ENCODE measurements around the gene CFAP298.
"Not testable (repeated sequence)": the region's sequence is repeated elsewhere in the genome, so short reads cannot be mapped to it uniquely, and the experiment has no call there.

The CFAP298 gene, protein sequence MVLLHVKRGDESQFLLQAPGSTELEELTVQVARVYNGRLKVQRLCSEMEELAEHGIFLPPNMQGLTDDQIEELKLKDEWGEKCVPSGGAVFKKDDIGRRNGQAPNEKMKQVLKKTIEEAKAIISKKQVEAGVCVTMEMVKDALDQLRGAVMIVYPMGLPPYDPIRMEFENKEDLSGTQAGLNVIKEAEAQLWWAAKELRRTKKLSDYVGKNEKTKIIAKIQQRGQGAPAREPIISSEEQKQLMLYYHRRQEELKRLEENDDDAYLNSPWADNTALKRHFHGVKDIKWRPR

DNA sequence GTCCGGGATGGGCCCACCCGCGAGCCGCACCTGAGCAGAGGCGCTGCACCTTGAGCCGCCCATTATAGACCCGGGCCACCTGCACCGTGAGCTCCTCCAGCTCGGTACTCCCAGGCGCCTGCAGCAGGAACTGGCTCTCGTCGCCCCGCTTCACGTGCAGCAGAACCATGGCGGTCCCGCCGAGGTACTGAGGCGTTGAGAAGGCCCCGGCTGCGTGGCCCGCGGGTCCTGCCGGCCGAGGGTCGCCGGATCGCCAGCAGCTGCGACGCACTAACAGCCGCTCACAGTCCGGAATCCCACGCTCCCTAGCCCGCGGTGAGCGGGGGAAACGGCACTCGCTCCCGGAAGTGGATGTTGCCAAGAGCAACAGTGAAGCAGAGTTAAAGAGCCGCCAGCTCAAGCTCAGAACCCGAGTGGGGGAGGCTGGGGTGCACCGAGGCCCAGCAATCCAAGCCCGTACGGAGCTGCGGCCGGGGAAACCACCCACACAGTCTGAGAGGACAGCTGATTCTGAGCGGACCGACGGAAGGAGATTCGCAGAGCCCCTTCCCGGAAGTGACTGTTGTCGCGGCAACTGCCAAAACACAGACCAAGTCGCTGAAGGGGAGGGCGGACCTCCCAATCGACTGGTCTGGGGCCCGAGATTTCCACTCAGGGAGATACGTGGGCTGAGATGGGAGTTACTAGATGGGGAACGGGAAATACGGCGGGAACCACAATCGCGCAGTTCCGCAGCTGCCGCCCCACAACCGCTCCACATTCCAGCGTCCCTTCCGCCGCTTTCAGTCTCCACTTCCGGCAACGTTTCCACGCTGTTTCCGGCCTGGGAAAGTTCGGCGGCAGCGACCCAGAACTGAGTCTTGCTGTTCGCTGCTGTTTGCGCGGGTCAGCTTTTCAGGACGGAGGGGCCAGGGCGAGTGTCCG lies at the start of gene CFAP298:
Gene CFAP298 (minus strand): TSS at position 303 of the 924 bp plus-strand sequence. CDS start 134 bp downstream, at position 169.
- DNase-seq (ENCODE audit: low read depth): peak; percentile 75

DNA sequence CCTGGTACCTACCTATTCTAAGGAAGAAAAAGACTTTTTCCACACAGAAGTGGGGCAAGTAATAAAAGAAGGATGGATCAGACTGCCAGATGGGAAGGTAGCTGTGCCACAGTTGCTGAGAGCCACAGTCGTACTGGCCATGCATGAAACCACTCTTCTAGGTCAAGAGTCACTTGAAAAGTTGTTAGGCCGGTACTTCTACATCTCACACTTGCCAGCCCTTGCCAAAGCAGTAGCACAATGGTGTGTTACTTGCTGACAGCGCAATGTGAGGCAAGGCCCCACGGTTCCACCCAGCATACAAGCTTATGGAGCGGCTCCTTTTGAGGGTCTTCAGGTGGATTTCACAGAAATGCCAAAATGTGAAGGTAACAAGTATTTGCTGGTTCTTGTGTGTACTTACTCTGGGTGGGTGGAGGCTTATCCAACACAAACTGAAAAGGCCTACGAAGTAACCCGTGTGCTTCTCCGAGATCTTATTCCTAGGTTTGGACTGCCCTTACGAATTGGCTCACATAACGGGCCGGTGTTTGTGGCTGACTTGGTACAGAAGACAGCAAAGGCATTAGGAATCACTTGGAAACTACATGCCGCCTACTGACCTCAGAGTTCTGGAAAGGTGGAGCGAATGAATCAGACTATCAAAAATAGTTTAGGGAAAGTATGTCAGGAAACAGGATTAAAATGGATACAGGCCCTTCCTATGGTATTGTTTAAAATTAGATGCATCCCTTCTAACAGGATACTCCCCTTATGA lies 49.0 kb upstream of the CFAP298 start:
- DNase-seq (ENCODE audit: low read depth): not testable (repeated sequence)

DNA sequence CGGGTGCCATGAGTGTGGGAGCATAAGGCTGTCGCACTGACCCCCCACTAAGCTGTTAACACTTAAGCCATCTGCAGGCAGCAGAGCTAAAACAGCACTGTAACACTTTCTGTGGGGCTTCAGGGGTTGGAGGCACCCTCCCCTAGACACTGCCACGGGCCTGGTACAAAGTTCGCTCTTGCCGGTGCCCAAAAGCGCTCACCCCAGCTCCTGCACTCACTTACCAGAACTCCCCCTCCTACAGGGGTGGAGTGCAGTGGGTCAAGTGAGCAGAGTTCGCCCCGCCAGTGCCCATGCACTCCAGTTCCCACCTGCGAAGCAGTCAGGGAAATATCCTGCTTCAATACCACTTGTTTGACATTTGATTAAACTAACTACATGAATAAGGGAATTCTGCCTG lies 46.3 kb upstream of the CFAP298 start:
- no peak for DNase-seq (ENCODE audit: low read depth)

DNA sequence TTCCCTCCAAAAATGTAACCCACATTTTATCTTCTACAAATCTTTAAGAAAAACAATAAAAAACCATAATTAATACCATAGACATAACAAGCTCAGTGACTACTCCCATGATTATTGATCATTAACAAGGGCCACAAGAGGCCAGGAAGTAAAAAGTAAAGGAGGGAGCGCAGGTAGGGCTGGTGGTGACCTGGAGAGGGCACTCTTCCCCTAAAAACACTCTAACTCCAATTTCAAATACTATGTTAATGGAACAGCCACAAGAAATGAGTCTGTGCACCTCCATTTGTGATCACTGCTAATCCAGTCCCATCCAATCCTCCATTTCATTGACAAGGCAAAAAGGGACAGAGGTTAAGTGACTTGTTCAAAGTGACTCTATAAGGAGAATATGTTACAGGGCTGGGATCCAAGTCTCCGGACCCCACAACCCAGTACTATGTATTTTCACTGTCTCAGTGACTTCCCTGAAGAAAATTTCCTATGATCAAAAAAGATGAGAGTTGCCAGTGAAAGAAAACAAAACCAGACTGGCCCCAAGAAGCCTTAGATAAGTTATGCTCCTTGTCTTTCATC lies 41.2 kb upstream of the CFAP298 start:
- DNase-seq (ENCODE audit: low read depth): no peak

DNA sequence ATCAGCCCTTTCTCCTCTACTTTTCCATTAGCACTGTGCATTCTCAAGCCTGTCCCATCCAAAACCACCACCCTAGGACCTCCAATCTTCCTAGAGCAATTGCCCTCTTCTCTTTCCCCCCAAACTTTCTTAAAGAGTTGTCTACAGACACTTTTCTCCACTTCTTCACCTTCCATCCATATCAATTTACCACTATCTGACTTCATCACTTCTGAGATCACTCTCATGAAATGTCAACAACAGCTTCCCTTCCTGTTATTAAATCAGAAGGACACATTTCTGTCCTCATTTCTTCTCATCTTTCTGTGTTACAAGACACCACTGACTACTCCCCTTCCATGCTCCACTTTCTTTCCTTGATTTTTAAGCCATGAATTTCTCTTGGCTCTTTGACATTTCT lies 36.0 kb upstream of the CFAP298 start:
- DNase-seq (ENCODE audit: low read depth): no peak

DNA sequence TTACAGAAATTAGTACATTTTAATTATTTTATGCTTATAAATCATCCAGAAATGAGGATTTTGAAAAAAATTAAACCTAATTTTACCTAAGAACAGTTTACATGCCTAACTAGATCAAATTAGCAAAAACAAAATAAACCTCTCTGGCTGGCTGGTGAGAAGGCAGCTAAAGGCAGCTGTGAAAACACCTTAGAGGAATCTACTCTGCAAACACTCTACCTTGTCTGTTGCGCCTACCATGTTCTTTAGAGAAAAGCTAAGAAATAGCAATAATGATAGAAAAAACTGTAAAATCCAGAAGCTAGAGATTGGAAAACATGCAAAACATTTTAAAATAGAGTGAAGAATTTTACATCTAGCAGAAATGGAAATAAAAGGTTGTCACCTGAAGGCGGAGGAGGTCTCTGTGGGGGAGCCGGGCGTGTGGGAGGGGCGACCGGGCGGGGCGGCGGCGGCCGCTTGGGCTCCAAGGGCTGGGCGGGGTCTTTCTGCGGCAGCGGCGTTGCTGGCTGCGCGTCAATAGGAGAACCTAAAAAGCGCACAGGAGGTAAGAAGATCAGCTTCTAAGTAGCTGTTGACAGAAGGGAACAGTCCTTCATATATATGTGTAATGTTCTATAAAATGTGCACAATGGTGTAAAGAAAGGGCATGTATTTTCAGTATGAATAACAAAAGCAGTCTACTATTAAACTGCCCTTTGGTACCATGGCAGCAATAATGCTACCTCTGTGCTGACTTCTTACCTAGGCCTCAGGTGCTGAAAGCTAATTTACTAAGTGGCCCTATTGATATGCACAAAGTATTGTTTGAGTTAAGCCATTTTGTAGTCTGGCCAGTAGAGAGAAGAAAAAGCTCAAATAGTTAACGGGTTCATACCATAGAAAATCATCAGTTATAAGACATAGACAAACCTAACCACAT lies 33.3 kb upstream of the CFAP298 start:
- DNase-seq (ENCODE audit: low read depth): no peak

DNA sequence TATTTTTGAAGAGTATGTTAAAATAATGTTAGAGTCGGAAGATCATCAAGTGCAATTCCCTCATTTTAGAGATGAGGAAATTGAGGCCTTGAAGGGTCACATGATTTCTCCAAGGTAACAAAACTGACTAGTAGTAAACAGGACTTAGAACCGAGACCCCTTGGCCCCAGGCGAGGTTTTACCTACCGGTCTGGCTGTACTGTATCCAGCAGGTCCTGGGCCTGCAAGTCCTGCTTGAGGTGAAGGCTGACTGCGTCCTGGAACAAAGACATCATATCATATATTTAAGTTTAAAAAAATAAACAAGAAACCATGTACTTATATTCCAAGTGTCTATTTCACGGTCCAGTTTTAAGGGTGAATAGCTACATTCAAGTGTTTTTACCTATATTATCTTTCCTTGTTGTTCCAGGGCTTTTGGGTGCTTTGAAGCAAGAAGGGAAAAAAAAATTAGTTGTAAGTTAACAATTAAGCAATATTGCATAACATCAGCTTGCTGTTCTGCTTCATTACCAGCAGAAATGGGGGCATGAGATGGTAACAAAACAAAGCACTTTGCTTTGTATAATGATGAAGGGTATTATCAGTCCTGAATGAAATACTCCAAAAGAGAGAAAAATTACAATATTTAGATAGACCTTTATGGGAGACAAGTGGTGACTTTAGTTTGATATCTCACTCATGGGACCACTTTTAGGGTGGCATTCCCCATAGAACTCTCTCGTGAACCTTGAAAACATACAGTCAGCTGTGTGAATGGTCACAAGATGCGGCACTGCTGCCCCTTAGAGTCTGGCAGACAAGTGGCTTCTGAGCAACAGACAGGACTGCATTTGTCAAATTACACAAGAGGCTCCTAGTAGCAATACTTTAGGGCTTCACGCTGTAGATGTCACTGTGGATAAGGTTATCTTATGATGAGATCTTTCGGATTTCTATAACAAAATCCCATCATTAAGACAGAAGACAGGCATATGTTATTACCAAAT lies 29.8 kb upstream of the CFAP298 start:
- DNase-seq (ENCODE audit: low read depth): no peak

DNA sequence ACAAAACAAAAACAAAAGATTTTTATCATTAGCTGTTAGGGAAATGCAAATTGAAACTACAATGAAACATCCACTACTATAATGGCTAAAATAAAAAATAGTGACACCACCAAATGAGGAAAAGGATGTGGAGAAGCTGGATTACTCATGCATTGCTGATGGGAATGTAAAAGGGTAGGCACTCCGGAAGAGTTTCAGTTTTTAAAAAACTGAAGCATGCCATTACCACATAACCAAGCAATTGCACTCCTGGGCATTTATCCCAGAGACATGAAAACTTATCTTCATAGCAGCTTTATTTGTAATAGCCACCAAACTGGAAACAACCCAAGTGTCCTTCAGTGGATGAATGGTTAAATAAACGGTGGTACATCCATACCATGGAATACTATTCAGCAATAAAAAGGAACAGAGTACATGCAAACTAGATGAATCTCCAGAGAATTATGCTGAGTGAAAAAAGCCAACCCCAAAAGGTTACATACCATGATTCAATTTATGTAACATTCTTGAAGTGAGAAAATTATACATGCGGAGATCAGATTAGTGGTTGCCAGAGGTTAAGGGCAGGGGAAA lies 14.5 kb upstream of the CFAP298 start:
- DNase-seq (ENCODE audit: low read depth): no peak

DNA sequence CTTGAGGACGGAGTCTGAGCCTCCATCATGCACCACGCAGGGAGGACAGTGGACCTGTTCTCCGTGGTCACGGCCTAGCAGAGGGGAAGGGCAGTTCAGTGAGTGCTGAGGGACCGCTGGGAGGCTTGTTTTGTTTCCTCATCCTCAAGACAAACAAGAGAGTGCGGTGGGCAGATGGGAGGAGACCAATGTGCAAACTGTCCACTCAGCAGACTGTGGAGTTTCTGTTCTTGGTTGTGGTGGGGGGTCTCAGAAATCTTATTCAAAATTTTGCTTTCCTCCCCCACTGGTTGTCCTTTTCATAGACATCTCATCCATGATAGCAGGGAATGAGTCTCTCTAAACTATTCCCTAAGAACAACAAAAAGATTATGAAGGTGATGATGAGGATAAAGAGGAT lies 6.0 kb upstream of the CFAP298 start:
- DNase-seq (ENCODE audit: low read depth): not testable (repeated sequence)

DNA sequence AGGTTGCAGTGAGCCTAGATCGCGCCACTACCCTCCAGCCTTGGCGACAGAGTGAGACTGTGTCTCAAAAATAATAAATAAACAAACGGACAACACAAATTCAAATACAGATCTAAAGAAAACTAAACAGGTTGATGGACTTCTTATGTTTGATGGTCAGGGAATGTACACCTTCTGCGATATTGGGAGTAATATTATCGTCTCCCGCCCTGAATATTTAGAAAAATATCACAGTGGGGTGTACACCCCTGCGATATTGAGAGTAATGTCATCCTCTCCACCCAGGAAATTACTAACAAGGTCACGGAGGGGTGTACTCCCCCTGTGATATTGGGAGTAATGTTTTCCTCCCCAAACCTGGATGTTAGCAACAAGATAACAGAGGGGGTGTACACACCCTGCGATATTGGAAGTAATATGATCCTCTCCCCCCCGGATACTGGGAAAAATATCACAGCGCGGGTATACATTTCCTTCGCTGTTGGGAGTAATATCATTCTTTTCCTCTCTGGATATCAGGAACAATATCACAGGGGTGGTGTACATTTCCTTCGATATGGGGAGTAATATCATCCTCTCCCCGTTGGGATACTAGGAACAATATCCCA lies 1.4 kb upstream of the CFAP298 start:
- DNase-seq (ENCODE audit: low read depth): no peak

DNA sequence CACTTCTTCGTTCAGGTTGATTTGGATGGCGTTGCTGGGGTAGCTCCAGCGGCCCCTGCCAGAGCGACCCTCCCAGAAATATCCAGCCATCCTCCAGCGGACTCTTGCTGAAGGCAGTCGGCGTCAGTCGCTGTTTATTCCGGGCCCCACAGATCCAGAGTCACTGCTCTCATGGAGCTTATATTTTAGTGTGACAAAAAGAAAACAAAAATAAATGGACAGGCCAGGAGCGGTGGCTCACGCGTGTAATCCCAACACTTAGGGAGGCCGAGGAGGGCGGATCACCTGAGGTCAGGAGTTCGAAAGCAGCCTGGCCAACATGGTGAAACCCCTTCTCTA lies 791 bp upstream of the CFAP298 start:
- DNase-seq (ENCODE audit: low read depth): no peak

DNA sequence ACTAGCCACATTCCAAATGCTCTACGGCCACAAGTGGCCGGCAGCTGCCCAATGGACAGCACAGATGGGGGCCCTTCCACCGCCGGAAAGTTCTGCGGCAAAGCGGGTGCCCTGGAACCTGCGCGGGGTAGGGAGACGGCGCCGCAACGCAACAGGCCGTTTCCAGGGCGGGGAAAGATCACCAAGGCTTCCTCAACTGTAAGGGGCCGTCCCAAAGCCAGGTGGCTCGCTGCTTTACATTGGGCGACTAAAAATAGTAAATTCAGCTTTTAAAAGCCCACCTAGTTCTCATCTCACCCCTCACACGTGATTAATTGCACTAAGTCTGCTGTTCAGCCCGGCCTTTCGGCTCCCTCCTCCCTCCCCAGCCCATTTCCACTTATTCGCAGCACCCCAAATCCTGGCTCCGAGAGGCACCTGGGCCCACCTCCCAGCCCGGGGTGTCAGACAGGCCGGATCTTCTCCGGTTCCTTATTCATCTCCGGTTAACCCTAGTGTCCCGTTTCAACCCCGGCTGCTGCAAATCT lies 643 bp downstream of the CFAP298 start:
- peak; percentile 13 for DNase-seq (ENCODE audit: low read depth)

DNA sequence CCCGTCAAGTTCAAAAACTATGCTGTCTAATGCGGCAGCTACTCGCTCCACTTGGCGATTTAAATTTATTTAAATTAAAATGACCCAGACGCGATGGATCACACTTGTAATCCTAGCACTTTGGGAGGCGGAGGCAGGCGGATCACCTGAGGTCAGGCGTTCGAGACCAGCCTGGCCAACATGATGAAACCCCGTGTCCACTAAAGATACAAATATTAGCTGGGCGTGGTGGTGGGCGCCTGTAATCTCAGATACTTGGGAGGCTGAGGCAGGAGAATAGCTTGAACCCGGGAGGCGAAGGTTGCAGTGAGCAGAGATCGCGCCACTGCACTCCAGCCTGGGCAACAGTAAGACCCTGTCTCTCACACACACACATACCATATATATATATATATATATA lies 1.2 kb downstream of the CFAP298 start:
- not testable (repeated sequence) for DNase-seq (ENCODE audit: low read depth)

DNA sequence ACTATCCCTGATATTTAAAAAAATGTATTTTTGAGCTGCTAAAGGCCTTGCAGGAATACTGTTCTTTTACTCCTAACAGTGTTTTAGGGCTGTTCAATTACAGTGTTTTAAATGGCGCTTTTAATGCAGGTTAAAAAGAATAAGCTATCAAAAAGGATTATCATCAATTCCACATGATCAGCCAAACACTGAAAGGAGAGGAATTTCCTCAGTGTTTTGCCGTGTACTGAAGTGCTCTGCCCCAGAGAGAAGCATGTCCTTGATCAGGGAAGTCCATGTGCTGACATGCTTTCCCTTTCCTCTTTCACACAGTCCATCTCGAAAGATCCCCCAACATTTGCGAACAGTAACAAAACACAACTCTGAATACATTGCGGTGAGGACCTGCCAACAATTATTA lies 3.3 kb downstream of the CFAP298 start:
- no peak for DNase-seq (ENCODE audit: low read depth)

DNA sequence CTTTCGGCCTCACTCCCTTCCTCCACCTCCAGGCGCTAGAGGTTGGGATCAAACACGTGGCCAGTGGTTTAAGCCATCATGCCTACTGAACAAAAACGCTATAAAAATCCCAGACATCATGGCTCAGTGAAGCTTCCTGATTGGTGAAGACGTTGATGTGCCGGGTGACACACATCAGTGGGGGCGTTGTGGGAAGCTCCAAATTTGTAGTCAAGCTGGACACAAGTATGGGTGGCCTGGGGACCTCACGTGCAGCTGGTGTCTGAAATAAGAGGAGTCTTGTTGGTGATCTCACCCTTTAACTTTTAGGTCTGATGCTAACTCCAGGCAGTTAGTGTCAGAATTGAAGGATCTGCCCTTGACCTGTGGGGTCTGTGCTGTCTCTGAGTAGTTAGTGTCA lies 6.7 kb downstream of the CFAP298 start:
- no peak for DNase-seq (ENCODE audit: low read depth)

DNA sequence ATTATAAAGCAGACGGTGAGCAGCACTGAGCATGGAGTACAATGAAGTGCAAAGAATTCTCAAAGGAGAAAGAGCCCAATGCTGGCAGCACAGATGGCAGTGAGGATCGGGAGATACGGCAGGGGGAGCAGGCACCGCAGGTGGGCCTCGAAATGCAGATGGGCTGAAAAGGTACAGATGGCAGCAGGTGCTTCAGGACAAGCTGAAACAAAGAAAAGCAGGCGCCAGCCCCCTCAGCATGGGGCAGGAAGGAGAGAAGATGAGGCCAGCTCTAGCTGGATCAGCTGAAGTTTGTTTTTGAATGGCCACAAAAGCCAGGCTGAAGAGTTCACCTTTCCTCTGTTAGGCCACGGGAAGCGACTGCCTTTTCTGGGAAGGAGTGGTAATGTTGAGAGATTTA lies 7.7 kb downstream of the CFAP298 start:
- no peak for DNase-seq (ENCODE audit: low read depth)

DNA sequence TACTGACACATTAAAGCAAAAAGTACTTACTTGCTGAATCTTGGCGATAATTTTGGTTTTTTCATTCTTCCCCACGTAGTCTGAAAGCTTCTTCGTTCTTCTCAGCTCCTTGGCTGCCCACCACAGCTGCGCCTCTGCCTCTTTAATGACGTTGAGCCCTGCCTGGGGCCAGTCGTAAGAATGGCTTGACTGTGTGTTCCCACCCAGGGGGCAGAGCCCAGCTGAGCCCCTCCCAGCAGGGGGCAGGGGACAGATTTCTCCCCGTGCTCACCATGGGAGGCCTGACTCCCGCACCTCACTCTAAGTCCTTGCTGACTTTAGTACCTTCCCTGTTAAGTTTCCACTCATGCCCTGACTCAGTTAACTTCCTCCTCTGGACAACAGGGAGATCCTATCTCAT lies 9.0 kb downstream of the CFAP298 start:
- no peak for DNase-seq (ENCODE audit: low read depth)

DNA sequence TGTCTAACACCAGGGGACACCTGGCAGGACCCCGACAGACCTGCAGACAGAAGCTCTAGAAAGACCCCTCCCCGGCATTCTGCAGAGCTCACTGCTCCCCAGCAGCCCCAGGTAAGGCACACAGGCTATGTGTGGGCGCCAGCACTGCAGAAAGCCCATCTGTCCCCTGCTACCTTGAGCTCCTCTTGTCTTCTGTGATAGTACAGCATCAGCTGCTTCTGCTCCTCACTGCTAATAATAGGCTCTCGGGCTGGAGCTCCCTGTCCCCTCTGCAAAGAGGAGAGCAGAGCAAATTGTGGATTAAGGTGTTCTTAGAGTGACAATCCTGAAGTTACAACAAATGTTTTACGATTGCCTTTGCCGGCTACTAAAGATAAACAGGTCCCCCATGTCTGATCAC lies 10.1 kb downstream of the CFAP298 start:
- no peak for DNase-seq (ENCODE audit: low read depth)

DNA sequence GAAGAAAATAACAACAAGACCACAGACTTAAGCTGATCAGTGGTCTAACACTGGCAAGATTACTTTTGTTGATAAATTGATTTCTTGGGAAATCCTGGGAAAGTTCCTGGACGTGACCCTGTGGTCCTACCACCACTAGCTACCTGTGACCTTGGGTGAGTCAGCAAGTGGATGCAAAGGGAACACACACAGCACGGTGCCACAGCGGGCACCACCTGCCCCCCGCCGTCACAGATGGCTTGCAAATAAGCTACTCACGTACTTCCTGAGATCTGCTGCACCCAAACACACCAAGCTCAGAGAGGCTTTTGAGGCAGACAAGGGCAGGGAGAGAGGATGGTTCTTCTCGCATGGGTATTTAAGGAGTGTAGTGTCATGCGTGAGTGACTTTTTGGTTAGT lies 12.7 kb downstream of the CFAP298 start:
- DNase-seq (ENCODE audit: low read depth): no peak

All from stimulated activated CD8-positive, alpha-beta memory T cell treated with anti-CD3 and anti-CD28 coated beads, Interleukin-12 subunit alpha, Interleukin-12 subunit beta, amount 100 ng/mL, for 4 hours (primary cell).